ENCODE results near the gene COX6B1.

- TF ChIP-seq POLR2AphosphoS5 (IDR thresholded peaks at IDR 0.05; ENCODE audit: low read depth, low read length) (0 out of 2 replicates have a peak, but pooled peaks have one; percentile 23), CTCF (IDR thresholded peaks at IDR 0.05) (no peak), REST (IDR thresholded peaks at IDR 0.05; ENCODE audit: insufficient read depth in 1 of 2, low read depth in 2 of 2, low read length in 1 of 2) (peak; percentile 68 to 73), SIN3A (IDR thresholded peaks at IDR 0.05; ENCODE audit: borderline replicate concordance, insufficient read depth, low read depth, low read length) (0 out of 2 replicates have a peak, but pooled peaks have one; percentile 43)
Observed at GRCh38 chr19:35644206-35644986, 3.7 kb upstream of the COX6B1 start.

All from Panc1 (cell line).